Stimulated activated CD4-positive, alpha-beta T cell treated with anti-CD3 and anti-CD28 coated beads, Interleukin-15, amount 100 ng/mL, for 24 hours (primary cell): Measurements from ENCODE around the gene RBM33.

ENCODE experiments used
- DNase-seq: peaks from one replicate; pipeline ENCODE4 v3.0.0-alpha.2; 2020

RBM33 gene

DNA sequence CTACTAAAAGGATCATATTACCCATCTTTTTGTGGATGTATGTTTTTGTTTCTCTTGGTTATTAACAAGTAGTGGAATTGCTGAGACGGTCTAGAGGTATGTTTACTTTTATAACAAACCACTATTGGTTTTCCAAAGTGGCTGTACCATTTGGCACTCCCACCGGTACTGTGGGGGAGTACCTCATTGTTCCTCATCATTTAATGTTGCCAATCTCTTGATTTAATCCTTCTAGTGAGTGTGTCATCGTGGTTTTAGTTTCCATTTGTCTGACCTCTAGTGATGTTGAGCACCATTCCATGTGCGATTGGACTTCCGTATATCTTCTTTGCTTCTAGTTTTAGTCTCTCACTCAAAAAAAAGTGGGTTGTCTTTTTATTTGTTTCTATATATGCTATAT is 50.4 kb downstream of the RBM33 start:
- no peak for DNase-seq

DNA sequence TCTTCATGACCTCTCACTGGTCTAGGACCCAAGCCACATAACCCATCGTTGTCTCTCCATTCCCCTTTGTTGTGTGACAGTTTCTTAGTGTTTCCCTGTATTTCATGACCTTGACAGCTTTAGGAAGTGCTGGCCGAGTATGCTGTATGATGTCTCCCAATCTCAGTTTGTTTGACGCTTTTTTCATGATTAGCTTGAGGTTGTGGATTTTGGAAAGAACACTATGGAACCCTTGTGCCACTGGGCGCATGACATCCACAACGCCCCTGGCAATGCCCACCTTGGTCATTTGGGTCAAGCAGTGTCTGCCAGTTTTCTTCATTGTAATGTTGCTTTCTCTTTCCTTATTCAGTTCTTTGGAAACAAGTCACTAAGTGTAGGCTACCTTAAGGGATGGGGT is 52.3 kb downstream of the RBM33 start:
- no peak for DNase-seq

DNA sequence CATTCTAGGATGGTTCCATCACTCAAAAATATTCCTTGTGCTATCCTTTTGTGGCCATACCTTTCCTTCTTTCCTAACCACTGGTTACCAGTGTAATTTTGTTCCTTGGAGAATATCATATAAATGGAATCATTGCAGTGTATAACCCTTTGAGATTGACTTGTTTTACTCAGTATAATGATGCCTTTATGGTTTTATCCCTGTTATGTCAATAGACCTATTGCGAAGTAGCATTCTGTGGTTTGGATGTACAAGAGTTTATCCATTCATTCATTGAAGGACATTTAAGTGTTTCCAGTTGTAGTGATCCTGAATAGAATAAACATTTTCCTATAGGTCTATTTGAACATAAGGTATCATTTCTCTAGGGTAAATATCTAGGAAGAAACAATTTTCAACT is 54.2 kb downstream of the RBM33 start:
- no peak for DNase-seq

DNA sequence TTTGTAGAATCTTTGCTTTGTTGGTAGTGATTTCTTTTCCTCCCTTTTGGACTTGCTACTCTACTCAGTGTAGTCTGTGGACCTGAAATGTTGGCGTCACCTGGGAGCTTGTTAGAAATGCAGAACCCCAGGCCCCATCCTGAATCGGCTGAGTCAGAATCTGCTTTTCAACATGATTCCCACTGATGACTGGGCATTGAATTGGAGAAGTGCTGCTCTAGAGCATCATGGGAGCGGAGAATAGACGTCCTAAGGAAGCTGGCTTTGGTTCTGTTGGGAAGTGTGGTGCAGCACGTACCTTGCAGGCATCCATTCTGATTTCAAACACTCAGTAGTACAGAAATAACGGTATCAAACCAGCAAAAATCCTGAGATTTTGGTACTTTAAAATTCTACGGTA is 54.7 kb downstream of the RBM33 start:
- no peak for DNase-seq

DNA sequence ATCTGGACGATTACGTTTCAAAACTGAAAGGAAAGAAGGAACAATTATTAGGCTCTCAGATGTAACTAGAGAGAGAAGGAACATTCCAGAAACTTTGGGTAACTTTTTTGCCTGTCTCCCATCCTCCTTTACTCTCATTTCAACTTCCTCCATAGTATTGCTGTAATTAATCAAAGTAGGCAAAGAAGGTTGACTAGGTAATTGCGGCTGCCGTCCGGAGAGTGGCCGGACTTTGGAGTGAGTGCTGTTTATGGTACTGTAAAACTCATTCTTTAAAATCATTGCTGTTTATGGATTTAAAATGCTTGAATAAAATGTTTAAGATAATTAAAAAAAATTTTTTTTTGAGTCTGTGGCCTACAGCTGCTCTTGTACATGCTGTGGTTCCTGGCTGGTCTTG is 56.4 kb downstream of the RBM33 start:
- DNase-seq, result no peak

DNA sequence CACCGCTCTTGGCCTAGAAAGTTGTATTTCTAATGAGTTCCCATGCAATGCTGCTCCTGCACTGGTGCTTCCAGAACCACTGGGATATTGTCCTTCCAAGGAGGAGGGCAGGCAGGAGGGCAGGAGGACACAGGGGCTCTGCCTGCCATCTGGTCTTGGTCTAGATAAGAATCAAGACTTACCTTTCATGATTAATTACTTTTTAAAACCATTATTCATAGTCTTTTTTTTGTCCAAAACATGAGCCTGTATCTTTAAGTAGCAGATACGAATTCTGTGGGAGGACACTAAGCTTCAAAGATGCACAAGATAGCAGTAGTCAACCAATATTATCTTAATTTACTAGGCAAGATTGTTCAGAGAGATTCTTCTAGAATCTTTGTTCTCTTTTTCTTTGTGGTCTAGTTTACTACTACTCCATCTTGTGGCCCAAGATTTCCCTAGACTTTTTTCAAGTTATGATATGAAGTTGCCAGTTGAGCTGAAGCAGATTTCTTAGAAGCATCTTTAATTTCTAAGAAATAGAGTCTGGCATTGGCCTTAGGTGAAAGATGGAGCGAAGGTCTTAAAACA is 57.6 kb downstream of the RBM33 start:
- DNase-seq, result no peak

DNA sequence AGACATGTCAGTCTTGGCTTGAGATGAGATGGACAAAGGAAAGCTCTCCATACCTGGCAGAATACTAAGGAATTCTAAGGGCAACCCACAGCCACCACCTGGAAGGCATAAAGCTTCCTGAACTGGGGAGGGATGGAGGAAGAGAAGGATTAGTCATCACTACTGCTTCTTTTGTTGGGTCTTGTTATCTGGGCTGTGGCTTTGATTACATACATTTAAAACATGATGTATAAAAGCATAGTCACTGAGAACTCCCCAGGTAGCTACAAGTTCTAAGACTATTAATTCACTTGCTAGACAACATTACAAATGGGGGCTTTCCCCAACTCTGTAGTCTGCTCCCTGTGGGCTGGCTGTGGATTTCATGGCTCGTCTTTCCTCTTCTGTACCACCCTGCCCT is 58.2 kb downstream of the RBM33 start:
- DNase-seq, result no peak

DNA sequence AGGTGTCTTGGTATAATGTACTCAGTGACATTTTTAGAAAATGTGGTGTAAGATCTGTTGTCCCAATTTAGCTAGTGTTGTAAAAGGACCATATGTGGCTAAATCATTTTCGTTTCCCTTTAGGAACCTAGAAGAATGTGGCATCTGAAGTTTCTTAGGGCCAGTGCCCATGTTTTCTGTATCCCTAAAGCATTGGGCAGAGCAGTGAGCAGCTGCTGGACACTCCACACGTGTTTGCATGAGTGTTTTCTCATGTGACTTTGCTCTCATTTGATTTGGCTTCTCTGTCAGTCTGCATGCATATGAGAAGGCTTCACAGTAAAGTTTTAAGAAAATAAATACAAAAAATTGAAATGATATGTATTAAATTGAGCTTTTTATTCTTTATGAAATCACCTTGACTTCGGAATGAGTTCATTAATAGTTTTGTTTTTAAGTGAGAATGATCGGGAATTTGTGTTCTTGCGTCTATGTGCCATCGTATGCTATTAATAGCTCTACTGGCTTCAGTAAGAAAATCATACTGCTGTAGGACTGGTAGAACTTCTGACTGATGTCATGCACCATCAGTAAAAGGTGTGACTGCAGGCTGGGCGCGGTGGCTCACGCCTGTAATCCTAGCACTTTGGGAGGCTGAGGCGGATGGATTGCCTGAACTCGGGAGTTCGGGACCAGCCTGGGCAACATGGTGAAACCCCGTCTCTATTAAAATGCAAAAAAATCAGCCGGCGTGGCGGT is 61.3 kb downstream of the RBM33 start:
- no peak for DNase-seq

DNA sequence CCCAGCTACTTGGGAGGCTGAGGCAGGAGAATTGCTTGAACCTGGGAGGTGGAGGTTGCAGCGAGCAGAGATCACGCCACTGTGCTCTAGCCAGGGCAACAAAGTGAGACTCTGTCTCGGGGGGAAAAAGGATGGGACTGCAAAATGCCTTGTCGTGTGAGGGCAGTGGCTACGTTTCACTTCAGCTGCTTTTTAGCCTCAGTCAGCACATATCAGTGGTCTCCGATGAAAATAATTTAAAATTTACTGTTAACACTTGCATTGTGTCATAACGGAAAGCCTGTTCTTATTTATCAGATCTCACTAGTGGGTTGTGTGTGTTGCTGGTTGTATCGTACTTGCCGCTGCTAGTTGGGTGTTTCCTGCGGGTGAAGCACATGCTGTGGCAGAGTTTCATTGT is 61.9 kb downstream of the RBM33 start:
- DNase-seq, result no peak

DNA sequence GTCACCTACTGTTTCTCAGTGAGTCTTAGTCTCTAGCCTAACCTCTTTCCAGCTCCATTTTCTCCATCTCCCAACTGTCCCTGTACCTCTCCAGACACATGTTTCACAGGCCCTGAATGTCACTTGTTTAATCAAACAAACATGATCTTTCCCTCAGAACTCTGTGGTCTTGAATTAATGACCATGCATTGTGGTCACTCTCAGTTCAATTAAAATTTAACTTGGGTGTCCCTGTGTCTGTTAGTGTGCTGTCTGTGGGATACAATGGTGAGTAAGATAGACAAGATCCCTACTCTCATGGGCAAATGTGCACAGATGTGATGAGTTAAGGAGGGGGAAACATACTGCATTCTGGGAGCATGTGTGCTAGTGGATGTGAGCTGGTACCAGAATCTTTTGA is 65.0 kb downstream of the RBM33 start:
- no peak for DNase-seq

DNA sequence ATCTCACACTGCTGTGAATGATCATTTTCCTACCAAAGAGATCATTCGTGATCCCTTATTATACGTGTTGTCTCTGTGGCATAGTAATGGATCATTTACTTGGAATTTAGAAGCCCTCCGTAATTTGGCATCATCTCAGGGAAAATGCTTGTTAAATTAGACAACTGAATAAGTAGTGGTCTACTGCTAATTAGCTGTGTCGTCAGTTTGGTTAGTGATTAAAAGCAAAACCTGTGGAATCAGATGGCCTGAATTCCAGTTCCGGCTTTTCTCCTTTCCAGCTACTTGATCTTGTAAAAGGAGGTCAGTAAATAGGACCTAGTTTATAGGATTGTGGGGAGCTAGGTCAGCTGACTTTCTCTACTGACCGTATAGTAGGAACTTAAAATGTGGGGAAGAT is 65.6 kb downstream of the RBM33 start:
- no peak for DNase-seq

DNA sequence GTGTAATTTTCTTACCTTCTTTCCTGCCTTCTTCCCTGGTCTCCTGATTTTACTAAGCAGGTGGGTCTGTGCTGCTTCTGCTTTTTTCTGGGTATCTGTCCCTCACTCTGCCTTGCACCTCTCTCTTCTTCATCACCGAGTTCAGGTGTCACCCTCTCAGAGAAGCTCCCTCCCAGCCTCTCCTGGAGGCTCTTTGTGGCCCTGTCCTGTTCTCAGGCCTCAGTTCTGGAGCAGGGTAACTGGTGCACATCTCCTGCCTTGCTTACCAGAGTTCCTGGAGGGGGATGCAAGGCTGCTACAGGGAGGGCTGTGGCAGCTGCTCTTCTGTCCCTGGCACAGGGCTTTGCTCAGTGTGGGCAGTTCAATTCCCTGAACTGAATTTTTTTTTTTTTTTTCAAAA is 66.1 kb downstream of the RBM33 start:
- no peak for DNase-seq

DNA sequence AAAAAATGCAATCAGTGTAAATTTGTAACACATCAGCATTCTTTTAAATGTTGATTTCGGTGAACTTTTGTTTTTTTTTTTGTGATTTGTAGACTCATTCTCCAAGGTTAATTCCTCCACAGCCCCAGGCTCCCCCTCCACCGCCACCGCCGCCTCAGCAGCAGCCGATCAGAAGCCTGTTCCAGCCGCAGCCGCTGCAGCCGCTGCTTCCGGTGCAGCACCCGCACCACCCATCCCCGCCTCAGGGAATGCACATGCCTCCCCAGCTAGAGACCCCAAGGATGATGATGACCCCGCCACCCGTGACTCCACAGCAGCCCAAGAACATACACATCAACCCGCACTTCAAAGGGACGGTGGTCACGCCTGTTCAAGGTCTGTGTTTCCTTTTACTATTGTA is 66.6 kb downstream of the RBM33 start:
- no peak for DNase-seq

DNA sequence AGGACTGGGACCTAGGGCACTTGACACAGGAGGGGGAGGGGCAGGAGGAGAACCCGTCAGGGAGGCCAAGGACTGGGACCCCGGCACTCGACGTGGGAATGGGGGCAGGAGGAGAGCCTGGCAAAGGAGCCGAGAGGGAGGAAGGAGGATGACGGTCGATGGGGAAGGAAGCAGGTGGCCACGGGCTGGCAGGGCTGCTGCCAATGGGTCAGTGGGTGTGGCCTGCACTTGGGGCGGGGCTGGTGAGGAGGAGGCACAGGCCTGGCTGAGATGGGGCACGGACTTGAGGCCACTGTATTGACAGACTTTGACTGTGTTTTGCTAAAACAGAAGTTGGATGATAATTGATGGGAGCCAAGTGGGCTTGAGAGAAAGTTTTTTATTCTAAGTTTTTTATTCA is 68.9 kb downstream of the RBM33 start:
- no peak for DNase-seq

DNA sequence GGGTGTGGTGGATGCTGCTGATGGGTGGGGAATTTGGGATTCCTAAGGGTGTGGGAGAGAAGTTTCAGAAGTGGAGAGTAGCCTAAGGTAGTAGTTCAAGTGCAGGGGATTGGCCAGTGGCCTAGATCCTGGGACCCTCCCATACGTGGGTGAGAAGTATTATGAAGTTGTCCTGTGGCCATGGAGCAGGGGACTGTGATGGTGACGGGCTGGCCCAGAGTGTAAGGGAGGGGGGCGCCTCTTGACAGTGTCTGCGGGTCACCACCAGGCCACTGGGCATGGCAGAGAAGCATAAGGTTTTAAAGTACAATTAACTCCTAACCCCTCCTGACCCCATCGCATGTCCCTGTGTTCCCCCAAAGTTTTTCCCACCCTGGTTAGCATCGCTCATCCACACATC is 70.2 kb downstream of the RBM33 start:
- DNase-seq, result no peak

DNA sequence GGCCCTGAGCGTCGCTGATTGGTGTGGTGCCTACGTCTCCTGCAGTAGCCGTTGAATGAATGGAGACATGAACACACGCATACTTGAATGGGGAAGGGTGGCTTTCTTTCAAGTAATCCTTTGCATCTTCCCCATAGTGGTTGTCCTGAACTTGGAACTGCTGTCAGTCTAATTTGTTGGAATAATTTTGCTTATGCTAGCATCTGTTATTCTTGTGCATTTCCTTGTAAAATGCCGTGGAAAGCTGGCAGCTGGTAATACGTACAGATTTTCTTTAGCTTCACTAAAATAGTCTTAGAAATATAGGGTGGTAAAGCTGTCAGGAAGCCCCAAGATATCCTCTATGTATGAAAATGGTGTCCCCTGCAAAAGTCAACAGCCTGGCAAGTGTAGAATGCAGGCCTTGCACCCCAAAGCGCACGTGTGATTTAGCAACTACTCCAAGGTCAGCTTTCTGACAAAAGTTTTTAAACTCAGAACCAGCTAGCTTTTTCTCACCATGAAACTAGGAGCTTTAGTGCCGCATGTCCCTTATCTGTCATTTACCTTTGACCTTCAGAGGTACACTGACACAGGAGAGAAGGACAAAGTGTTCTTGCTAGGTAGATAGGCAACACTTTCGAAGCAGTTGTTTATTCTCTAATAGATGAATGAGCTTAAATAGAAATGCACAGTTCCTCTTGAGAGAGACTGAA is 70.8 kb downstream of the RBM33 start:
- DNase-seq, result no peak

DNA sequence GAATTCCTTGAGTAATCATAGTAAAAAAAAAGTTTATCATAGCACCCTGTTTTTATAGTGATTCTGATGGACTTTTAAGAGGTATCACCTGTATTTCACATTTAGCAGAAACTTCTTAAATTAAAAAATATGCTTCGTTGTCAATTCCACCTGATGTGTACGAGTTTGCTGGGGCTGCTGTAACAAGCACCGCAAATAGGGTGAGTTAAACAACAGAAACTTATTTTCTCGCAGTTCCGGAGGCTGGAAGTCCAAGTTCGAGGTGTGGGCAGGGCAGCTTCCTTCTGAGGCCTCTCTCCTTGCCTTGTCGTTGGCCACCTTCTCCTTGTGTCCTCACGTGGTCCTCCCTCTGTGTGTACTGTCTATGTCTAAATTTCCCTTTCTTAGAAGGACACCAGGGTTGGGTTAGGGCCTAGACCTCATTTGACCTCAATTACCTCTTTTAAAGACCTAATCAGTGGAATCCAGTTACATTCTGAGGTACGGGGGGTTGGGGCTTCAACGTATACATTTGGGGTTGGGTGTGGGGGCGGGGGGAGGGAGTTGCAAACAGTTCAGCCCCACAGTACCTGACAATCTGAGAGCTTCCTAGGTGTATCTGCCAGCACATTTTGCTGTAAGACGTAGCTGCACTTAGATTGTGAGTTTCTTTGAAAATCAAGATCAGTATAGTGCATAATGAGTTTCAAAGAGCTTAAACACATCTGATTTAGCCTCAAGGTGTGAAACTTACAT is 72.7 kb downstream of the RBM33 start:
- no peak for DNase-seq

DNA sequence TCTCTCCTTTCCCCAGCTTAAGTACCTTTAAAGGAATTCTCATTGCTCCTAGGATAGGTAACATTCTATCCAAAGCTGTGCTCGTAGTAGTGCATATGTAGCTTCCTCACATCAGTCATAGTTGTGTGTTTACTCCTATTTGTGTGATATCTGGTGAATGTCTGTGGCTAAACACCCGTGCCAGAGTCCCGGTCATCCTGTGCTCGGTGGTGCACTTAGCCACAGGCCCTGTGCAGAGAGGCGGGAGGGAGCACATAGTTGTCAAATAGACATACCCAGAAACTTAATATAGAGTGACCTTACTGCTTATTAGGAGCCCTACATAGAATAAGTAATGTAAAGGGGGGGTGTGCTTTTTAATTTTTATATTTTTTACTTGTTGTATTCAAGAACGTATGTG is 76.6 kb downstream of the RBM33 start:
- DNase-seq, result no peak

DNA sequence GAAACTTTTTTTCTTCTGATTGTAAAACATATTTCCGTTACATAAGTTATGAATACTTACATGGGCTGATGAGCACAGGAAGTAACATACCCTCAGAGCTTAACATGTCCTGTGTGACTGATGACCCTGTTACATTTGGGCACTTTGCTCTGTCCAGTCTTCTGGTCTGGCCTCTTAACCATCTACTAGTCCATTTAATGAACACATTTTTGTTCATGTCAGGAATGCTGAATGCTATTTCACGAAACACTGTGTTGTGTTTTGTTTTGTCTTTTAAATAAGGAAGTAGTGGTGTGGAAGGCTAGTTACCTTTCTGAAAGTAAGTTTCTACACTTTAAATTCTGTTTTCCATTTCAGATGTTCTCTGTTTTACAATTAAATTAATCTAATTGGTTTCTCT is 77.7 kb downstream of the RBM33 start:
- no peak for DNase-seq

DNA sequence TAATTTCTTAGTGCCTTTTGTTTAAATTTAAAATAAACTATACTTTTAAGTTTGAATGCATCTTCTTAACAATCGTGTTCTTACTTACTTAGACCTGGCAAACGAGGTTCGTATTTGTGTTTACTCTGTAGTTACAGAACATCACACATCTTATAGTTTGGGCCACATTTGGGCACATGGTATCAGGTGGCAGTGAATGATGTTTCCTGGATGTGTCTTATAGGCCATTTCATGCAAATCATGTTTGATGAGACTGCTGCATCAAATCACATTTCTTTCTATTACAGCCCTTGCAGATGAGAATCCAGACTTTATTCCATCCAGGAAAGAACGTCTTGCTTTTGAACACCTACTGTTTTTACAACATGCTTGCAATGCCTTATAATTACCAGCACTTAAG is 78.5 kb downstream of the RBM33 start:
- DNase-seq, result no peak

DNA sequence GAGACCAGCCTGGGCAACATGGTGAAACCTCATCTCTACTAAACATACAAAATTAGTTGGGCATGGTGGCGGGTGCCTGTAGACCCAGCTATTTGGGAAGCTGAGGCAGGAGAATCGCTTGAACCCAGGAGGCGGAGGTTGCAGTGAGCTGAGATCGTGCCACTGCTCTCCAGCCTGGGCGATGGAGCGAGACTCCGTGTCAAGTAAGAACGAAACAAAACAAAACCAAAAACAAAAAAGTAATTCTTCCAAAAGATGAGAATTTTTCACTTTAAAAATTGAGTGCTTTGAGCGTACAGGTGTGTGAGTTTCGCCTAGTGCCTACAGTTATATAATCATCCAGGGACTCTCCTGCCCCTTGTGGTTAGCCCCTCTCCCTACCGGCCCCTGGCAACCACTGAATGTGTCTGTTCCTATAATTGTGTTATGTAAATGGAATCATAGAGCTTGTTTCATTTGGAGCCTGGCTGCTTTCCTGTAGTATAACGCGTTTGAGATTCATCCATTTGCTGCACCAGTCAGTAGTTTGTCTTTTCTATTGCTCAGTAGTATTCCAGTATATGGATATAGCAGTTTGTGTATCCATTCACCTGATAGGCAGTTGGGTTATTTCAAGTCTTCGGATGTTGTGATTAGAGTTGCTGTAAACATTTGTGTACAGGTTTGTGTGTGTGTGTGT is 80.0 kb downstream of the RBM33 start:
- DNase-seq, result no peak

DNA sequence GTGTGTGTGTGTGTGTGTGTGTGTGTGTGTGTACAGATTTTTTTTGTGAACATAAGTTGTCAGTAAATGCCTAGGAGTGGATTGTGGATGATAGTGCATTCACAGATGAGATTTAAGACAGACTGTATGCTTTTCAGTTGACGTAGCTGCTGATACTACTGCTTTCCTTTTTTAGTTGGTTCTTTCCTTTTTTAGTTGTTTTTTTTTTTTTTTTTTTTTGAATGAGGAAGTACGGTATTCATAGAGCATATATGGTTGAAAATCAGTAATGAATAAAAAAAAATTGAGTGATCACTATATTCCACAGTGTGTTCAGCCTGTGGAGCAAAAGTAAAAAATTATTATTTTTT is 80.5 kb downstream of the RBM33 start:
- no peak for DNase-seq

DNA sequence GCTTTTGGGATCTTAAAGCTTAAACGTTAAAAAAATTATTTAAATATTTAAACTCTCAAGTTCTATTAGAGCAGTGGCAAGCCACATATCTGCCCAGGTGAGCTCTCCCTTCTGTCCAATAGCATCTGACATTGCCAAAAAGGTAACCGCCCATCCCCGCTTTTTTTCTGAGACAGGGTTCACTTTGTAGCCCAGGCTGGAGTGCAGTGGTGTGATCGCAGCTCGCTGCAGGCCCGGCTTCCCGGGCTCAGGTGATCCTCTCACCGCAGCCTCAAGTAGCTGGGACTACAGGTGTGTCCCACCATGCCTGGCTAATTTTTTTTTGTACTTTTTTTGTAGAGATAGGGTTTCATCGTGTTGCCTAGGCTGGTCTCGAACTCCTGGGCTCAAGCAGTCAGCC is 83.2 kb downstream of the RBM33 start:
- DNase-seq, result no peak

DNA sequence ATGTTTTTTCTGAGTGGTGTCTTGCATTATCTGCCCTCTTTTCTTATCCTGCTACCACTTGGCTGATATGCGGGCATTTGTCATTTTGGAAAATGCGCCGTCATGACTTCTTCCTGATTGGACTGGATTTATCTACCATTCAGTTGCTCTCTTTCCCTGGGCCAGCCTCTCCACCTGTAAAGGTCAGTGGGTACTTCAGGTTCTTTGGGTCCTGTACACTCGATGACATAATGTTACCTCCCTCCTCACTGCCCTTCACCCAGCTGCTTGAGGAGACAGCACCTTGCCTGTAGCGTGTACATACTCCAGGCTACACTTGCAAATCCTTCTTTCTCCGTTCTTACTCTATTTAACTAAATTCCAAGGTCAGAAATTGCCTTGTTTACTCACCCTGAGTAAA is 83.7 kb downstream of the RBM33 start:
- no peak for DNase-seq
